Astrocyte (in vitro differentiated cells and primary cell): ENCODE measurements around the gene AGA. TPM values are rescaled to one million over a fixed set of nuclear protein-coding genes. Genes with fewer than 3 reads are reported as not detected.

Experiments
- DNase-seq: peaks from one replicate; pipeline ENCODE4 v3.0.0-alpha.2; 2010; ENCODE audit warnings: low read depth
- FAIRE-seq: peaks from 2 replicates; lab custom pipeline; 2011; peaks lifted over from hg19 to GRCh38; lab: Jason Lieb, UNC
- H2AFZ ChIP-seq: 2 replicates; pipeline ENCODE4 v1.6.0; 2012; ENCODE audit warnings: low read depth, low read length, inconsistent platforms
- H3K27ac ChIP-seq: 2 replicates; pipeline ENCODE4 v1.5.1; 2011; ENCODE audit warnings: low read depth, low read length, inconsistent platforms
- H3K27me3 ChIP-seq: 2 replicates; pipeline ENCODE4 v1.6.0; 2011; ENCODE audit warnings: low read length, inconsistent platforms; ENCODE audit not compliant: insufficient read depth
- H3K36me3 ChIP-seq: 2 replicates; pipeline ENCODE4 v1.5.1; 2011; ENCODE audit warnings: low read length, inconsistent platforms; ENCODE audit not compliant: insufficient read depth
- H3K4me1 ChIP-seq: 2 replicates; pipeline ENCODE4 v1.5.1; 2011; ENCODE audit warnings: low read length, inconsistent platforms; ENCODE audit not compliant: insufficient read depth
- H3K4me2 ChIP-seq: 2 replicates; pipeline ENCODE4 v1.6.0; 2012; ENCODE audit warnings: low read length, inconsistent platforms
- H3K4me3 ChIP-seq: 2 replicates; pipeline ENCODE4 v1.5.1; 2011; ENCODE audit warnings: low read depth, mild to moderate bottlenecking, low read length, inconsistent platforms; ENCODE audit not compliant: insufficient read depth
- H3K79me2 ChIP-seq: 2 replicates; pipeline ENCODE4 v1.6.0; 2012; ENCODE audit warnings: mild to moderate bottlenecking, low read length, inconsistent platforms; ENCODE audit not compliant: insufficient read depth
- H3K9ac ChIP-seq: 2 replicates; pipeline ENCODE4 v1.6.0; 2012; ENCODE audit warnings: mild to moderate bottlenecking, low read length, inconsistent platforms
- H3K9me3 ChIP-seq: 2 replicates; pipeline ENCODE4 v1.5.1; 2012; ENCODE audit warnings: low read depth, mild to moderate bottlenecking, low read length, inconsistent platforms; ENCODE audit not compliant: insufficient read depth
- H4K20me1 ChIP-seq: 2 replicates; pipeline ENCODE4 v1.6.0; 2012; ENCODE audit warnings: low read length, inconsistent platforms; ENCODE audit not compliant: insufficient read depth
- H3K27ac Mint-ChIP-seq: one replicate; pipeline ENCODE4 v1.8.0; 2021; ENCODE audit warnings: mild to moderate bottlenecking, mixed read lengths; ENCODE audit not compliant: unreplicated experiment
- H3K27me3 Mint-ChIP-seq: one replicate; pipeline ENCODE4 v1.8.0; 2021; ENCODE audit warnings: low read depth, mixed read lengths; ENCODE audit not compliant: unreplicated experiment
- H3K36me3 Mint-ChIP-seq: one replicate; pipeline ENCODE4 v1.8.0; 2021; ENCODE audit warnings: low read depth, mixed read lengths; ENCODE audit not compliant: unreplicated experiment
- H3K4me1 Mint-ChIP-seq: one replicate; pipeline ENCODE4 v1.8.0; 2021; ENCODE audit warnings: low read depth, mixed read lengths; ENCODE audit not compliant: unreplicated experiment
- H3K4me3 Mint-ChIP-seq: one replicate; pipeline ENCODE4 v1.8.0; 2021; ENCODE audit warnings: mild to moderate bottlenecking, moderate library complexity, mixed read lengths; ENCODE audit not compliant: unreplicated experiment
- H3K9me3 Mint-ChIP-seq: one replicate; pipeline ENCODE4 v1.8.0; 2021; ENCODE audit warnings: mild to moderate bottlenecking, mixed read lengths; ENCODE audit not compliant: unreplicated experiment
- EZH2 ChIP-seq: IDR thresholded peaks from 2 replicates; pipeline ENCODE4 v1.6.1; 2012; ENCODE audit warnings: mild to moderate bottlenecking, low read length, inconsistent platforms; ENCODE audit not compliant: insufficient read depth
- total RNA-seq: library from RNA; stranded (reverse); gene quantifications from 2 replicates; pipeline ENCODE4 v1.2.1, GENCODE V29; 2021
- TF ChIP-seq, protein P1 (sequence below): IDR thresholded peaks from 2 replicates; pipeline ENCODE4 v1.5.1; 2011; ENCODE audit warnings: low read depth, mild to moderate bottlenecking, inconsistent platforms, low read length, moderate library complexity; ENCODE audit not compliant: insufficient read depth

AGA gene
- total RNA-seq, 1 donor from 2014 or later = 15.1 TPM

GRCh38 chr4:177453116-177453515 is 10.9 kb upstream of the AGA start:
- no peaks in the 10 kb centered on the region for H3K9me3 ChIP-seq
- no peak overlapping the region for H3K27ac ChIP-seq
- H2AFZ ChIP-seq = no peak overlapping the region
- no peak overlapping the region for H3K4me3 Mint-ChIP-seq
- no peaks in the 10 kb centered on the region for H3K27me3 Mint-ChIP-seq
- FAIRE-seq (no peak), DNase-seq (no peak)
- H3K4me3 ChIP-seq = no peak overlapping the region
- no peaks in the 10 kb centered on the region for H3K36me3 ChIP-seq
- TF ChIP-seq, protein P1, sequence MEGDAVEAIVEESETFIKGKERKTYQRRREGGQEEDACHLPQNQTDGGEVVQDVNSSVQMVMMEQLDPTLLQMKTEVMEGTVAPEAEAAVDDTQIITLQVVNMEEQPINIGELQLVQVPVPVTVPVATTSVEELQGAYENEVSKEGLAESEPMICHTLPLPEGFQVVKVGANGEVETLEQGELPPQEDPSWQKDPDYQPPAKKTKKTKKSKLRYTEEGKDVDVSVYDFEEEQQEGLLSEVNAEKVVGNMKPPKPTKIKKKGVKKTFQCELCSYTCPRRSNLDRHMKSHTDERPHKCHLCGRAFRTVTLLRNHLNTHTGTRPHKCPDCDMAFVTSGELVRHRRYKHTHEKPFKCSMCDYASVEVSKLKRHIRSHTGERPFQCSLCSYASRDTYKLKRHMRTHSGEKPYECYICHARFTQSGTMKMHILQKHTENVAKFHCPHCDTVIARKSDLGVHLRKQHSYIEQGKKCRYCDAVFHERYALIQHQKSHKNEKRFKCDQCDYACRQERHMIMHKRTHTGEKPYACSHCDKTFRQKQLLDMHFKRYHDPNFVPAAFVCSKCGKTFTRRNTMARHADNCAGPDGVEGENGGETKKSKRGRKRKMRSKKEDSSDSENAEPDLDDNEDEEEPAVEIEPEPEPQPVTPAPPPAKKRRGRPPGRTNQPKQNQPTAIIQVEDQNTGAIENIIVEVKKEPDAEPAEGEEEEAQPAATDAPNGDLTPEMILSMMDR = no peak
- TF ChIP-seq EZH2 = no peak
- no peaks in the 10 kb centered on the region for H4K20me1 ChIP-seq
- H3K4me1 Mint-ChIP-seq = peaks cover 21% of the 10 kb centered on the region
- no peaks in the 10 kb centered on the region for H3K9me3 Mint-ChIP-seq
- H3K36me3 Mint-ChIP-seq = peaks cover 4% of the 10 kb centered on the region
- H3K4me2 ChIP-seq = no peak overlapping the region
- no peak overlapping the region for H3K27ac Mint-ChIP-seq
- H3K9ac ChIP-seq = no peak overlapping the region
- H3K4me1 ChIP-seq = no peaks in the 10 kb centered on the region
- H3K79me2 ChIP-seq = no peaks in the 10 kb centered on the region
- H3K27me3 ChIP-seq = no peaks in the 10 kb centered on the region

GRCh38 chr4:177451108-177451500 is 8.9 kb upstream of the AGA start:
- H3K36me3 Mint-ChIP-seq = peaks cover 4% of the 10 kb centered on the region
- FAIRE-seq = no peak

GRCh38 chr4:177450426-177451107 is 8.3 kb upstream of the AGA start:
- Histone ChIP-seq H3K9me3 (no peaks in the 10 kb centered on the region), H4K20me1 (no peaks in the 10 kb centered on the region), H3K36me3 (no peaks in the 10 kb centered on the region), H3K27me3 (no peaks in the 10 kb centered on the region), H3K79me2 (no peaks in the 10 kb centered on the region), H2AFZ (no peak overlapping the region), H3K27ac (no peak overlapping the region), H3K4me3 (no peak overlapping the region), H3K4me1 (no peaks in the 10 kb centered on the region), H3K4me2 (no peak overlapping the region), H3K9ac (no peak overlapping the region)
- no peak for TF ChIP-seq EZH2
- TF ChIP-seq, protein P1 = no peak
- H3K4me1 Mint-ChIP-seq = peaks cover 20% of the 10 kb centered on the region
- H3K4me3 Mint-ChIP-seq = no peak overlapping the region
- no peaks in the 10 kb centered on the region for H3K27me3 Mint-ChIP-seq
- no peak overlapping the region for H3K27ac Mint-ChIP-seq
- H3K36me3 Mint-ChIP-seq = peaks cover 4% of the 10 kb centered on the region
- H3K9me3 Mint-ChIP-seq = no peaks in the 10 kb centered on the region
- FAIRE-seq = no peak
- DNase-seq = no peak

More at GRCh38 chr4:177451108-177451500, 8.9 kb upstream of the AGA start:
- Histone ChIP-seq H3K27me3 (no peaks in the 10 kb centered on the region), H2AFZ (no peak overlapping the region), H3K4me3 (no peak overlapping the region), H4K20me1 (no peaks in the 10 kb centered on the region), H3K27ac (no peak overlapping the region), H3K79me2 (no peaks in the 10 kb centered on the region), H3K9me3 (no peaks in the 10 kb centered on the region), H3K9ac (no peak overlapping the region), H3K36me3 (no peaks in the 10 kb centered on the region), H3K4me2 (no peak overlapping the region), H3K4me1 (no peaks in the 10 kb centered on the region)
- Mint-ChIP-seq H3K4me3 (no peak overlapping the region), H3K4me1 (peaks cover 21% of the 10 kb centered on the region), H3K27ac (no peak overlapping the region), H3K9me3 (no peaks in the 10 kb centered on the region), H3K27me3 (no peaks in the 10 kb centered on the region)
- TF ChIP-seq, protein P1 = no peak
- TF ChIP-seq EZH2 = no peak
- DNase-seq = no peak
